Thoracic aorta (tissue), 2 donors: ENCODE results near the gene ETV2. TPM values are rescaled to one million over a fixed set of nuclear protein-coding genes. Genes with fewer than 3 reads are reported as not detected.

Experiments used
- ATAC-seq: fragments of 150-250 bp; one replicate; pipeline ENCODE4 v1.8.0; 2017; ENCODE audit warnings: low read depth; ENCODE audit not compliant: insufficient number of reproducible peaks, low FRiP score
- DNase-seq: peaks from one replicate; pipeline ENCODE4 v3.0.0-alpha.2; 2020; ENCODE audit warnings: low spot score
- H3K27ac ChIP-seq, 2 donors: fragments of 200-600 bp; sonication (generic); 1 replicate in 1 of 2; 2 replicates in 1 of 2; pipeline ENCODE4 v1.5.1; 2016; ENCODE audit warnings: mild to moderate bottlenecking in 2 of 2, moderate library complexity in 2 of 2
- H3K27me3 ChIP-seq: fragments of 200-600 bp; sonication (generic); replicated peaks from 2 replicates; pipeline ENCODE4 v1.6.0; 2016; ENCODE audit warnings: mild to moderate bottlenecking; ENCODE audit not compliant: insufficient read depth
- H3K36me3 ChIP-seq: fragments of 200-600 bp; sonication (generic); one replicate; pipeline ENCODE4 v1.5.1; 2016
- H3K4me1 ChIP-seq, 2 donors: fragments of 200-600 bp; sonication (generic); 1 replicate in 1 of 2; 2 replicates in 1 of 2; pipeline versions ENCODE4 v1.5.1 to v1.6.0; 2016; ENCODE audit warnings: low read depth in 2 of 2, mild to moderate bottlenecking in 1 of 2; ENCODE audit not compliant: control insufficient read depth in 1 of 2
- H3K4me3 ChIP-seq: fragments of 200-600 bp; sonication (generic); 2 replicates; pipeline ENCODE4 v1.5.1; 2016; ENCODE audit warnings: mild to moderate bottlenecking
- H3K9me3 ChIP-seq: fragments of 200-600 bp; sonication (generic); 2 replicates; pipeline ENCODE4 v1.5.1; 2016
- CTCF ChIP-seq: fragments of 200-600 bp; sonication (generic); IDR thresholded peaks from one replicate; pipeline ENCODE4 v1.5.1; 2019; ENCODE audit warnings: antibody characterized with exemption
- total RNA-seq, 2 donors: library from RNA; depleted of rRNA; stranded (reverse); fragments of >200 nt; gene quantifications; one replicate each; pipeline versions ENCODE4 v1.1.0 to v1.2.3, GENCODE V29; 2016

Gene ETV2
- total RNA-seq, 2 donors from 2014 or later, result not detected

GRCh38 chr19:35666251-35666913 is 24.8 kb downstream of the ETV2 start, which contains the start of gene UPK1A:
Gene UPK1A, plus strand, starts transcription at chr19:35666517. Its CDS starts 296 bp downstream, at chr19:35666813.
- no peaks in the 10 kb centered on the region for H3K4me1 ChIP-seq
- H3K4me3 ChIP-seq, result no peak within 1 kb of the TSS
- H3K27me3 ChIP-seq, result no peaks in the 10 kb centered on the region
- no peak for DNase-seq
- no peak within 1 kb of the TSS for H3K27ac ChIP-seq
- no peak for TF ChIP-seq CTCF
- H3K9me3 ChIP-seq, result no peaks in the 10 kb centered on the region
- ATAC-seq, result no peak
- H3K36me3 ChIP-seq, result peaks cover 13% of the 10 kb centered on the region

GRCh38 chr19:35669566-35669965 is 28.0 kb downstream of the ETV2 start:
- TF ChIP-seq CTCF, result no peak

GRCh38 chr19:35669974-35670373 is 28.4 kb downstream of the ETV2 start:
- no peaks in the 10 kb centered on the region for H3K9me3 ChIP-seq
- DNase-seq (no peak), ATAC-seq (no peak)
- H3K4me3 ChIP-seq, result no peak overlapping the region
- H3K27me3 ChIP-seq, result peaks cover 3% of the 10 kb centered on the region
- no peak for TF ChIP-seq CTCF
- H3K36me3 ChIP-seq, result peaks cover 4% of the 10 kb centered on the region
- H3K27ac ChIP-seq, result no peak overlapping the region
- H3K4me1 ChIP-seq, result peaks cover 0 to 4% of the 10 kb centered on the region in 2 donors

More at GRCh38 chr19:35669566-35669965, 28.0 kb downstream of the ETV2 start:
- Histone ChIP-seq H3K27me3 (peaks cover 3% of the 10 kb centered on the region), H3K27ac (no peak overlapping the region), H3K4me1 (peaks cover 0 to 4% of the 10 kb centered on the region in 2 donors), H3K36me3 (peaks cover 8% of the 10 kb centered on the region), H3K4me3 (no peak overlapping the region), H3K9me3 (no peaks in the 10 kb centered on the region)
- no peak for ATAC-seq
- DNase-seq, result no peak

GRCh38 chr19:35670686-35671085 is 29.1 kb downstream of the ETV2 start:
- peaks cover 0 to 4% of the 10 kb centered on the region in 2 donors for H3K4me1 ChIP-seq
- DNase-seq (no peak), ATAC-seq (no peak)
- no peak for TF ChIP-seq CTCF
- no peaks in the 10 kb centered on the region for H3K9me3 ChIP-seq
- no peak overlapping the region for H3K4me3 ChIP-seq
- H3K36me3 ChIP-seq, result peaks cover under 1% of the 10 kb centered on the region
- no peak overlapping the region for H3K27ac ChIP-seq
- peaks cover 3% of the 10 kb centered on the region for H3K27me3 ChIP-seq

GRCh38 chr19:35671818-35672217 is 30.3 kb downstream of the ETV2 start:
- ATAC-seq, result no peak
- Histone ChIP-seq H3K36me3 (no peaks in the 10 kb centered on the region), H3K27ac (no peak overlapping the region), H3K9me3 (no peaks in the 10 kb centered on the region), H3K27me3 (peaks cover 3% of the 10 kb centered on the region), H3K4me3 (no peak overlapping the region), H3K4me1 (peaks cover 0 to 4% of the 10 kb centered on the region in 2 donors)
- TF ChIP-seq CTCF, result no peak
- DNase-seq, result no peak
